HG02973 (cell line): Measurements from ENCODE around the gene XAF1.
"Not testable (repeated sequence)": the region's sequence is repeated elsewhere in the genome, so short reads cannot be mapped to it uniquely, and the experiment has no call there.

Source experiments
- ATAC-seq: cut with Tn5 transposase; IDR thresholded peaks from one replicate; pipeline ENCODE4 v1.9.1; 2021; ENCODE audit warnings: moderate library complexity; ENCODE audit not compliant: unreplicated experiment

XAF1 gene

GRCh38 chr17:6797718-6798351, 42.0 kb downstream of the XAF1 start:
- ATAC-seq, result no peak

- no peak for ATAC-seq
These were observed 43.9 kb downstream of the XAF1 start for GRCh38 chr17:6799738-6800137.

- ATAC-seq, result no peak
These were observed 44.7 kb downstream of the XAF1 start for GRCh38 chr17:6800422-6801027.

GRCh38 chr17:6811510-6811909, 55.7 kb downstream of the XAF1 start:
- no peak for ATAC-seq

GRCh38 chr17:6812295-6812694, 56.4 kb downstream of the XAF1 start:
- no peak for ATAC-seq

GRCh38 chr17:6815775-6816174, 59.9 kb downstream of the XAF1 start:
- no peak for ATAC-seq

- ATAC-seq, result not testable (repeated sequence)
These were observed 60.5 kb downstream of the XAF1 start for GRCh38 chr17:6816368-6816767.

GRCh38 chr17:6818938-6819337, 63.1 kb downstream of the XAF1 start:
- no peak for ATAC-seq

GRCh38 chr17:6823011-6823442, 67.2 kb downstream of the XAF1 start:
- ATAC-seq, result no peak
